ENCODE results near the gene OVCH2.
A peak's percentile ranks its signal among the peaks of the same experiment; 100 is the strongest.
"Not testable (repeated sequence)": the region's sequence is repeated elsewhere in the genome, so short reads cannot be mapped to it uniquely, and the experiment has no call there.

Gene OVCH2

GRCh38 chr11:7671347-7672215, 34.7 kb downstream of the OVCH2 start:
- no peak for DNase-seq (ENCODE audit: low read depth)

GRCh38 chr11:7670641-7671040, 35.6 kb downstream of the OVCH2 start:
- no peak for DNase-seq (ENCODE audit: low read depth)

- no peak for DNase-seq (ENCODE audit: low read depth)
Measured at GRCh38 chr11:7668911-7669310, 37.4 kb downstream of the OVCH2 start.

GRCh38 chr11:7668464-7668863, 37.8 kb downstream of the OVCH2 start:
- no peak for DNase-seq (ENCODE audit: low read depth)

- DNase-seq (ENCODE audit: low read depth), result no peak
Measured at GRCh38 chr11:7667460-7667859, 38.8 kb downstream of the OVCH2 start.

GRCh38 chr11:7666292-7666866, 39.9 kb downstream of the OVCH2 start:
- no peak for DNase-seq (ENCODE audit: low read depth)

- peak; percentile 39 for DNase-seq (ENCODE audit: low read depth)
Measured at GRCh38 chr11:7665473-7666291, 40.6 kb downstream of the OVCH2 start.

GRCh38 chr11:7664867-7665266, 41.4 kb downstream of the OVCH2 start:
- DNase-seq (ENCODE audit: low read depth), result no peak

- DNase-seq (ENCODE audit: low read depth), result not testable (repeated sequence)
Measured at GRCh38 chr11:7663531-7663930, 42.7 kb downstream of the OVCH2 start.

GRCh38 chr11:7657306-7658025, 48.8 kb downstream of the OVCH2 start:
- DNase-seq (ENCODE audit: low read depth), result no peak

GRCh38 chr11:7656704-7657103, 49.6 kb downstream of the OVCH2 start:
- no peak for DNase-seq (ENCODE audit: low read depth)

GRCh38 chr11:7655253-7656217, 50.7 kb downstream of the OVCH2 start:
- no peak for DNase-seq (ENCODE audit: low read depth)

- DNase-seq (ENCODE audit: low read depth), result no peak
Measured at GRCh38 chr11:7654195-7654705, 52.0 kb downstream of the OVCH2 start.

- DNase-seq (ENCODE audit: low read depth), result no peak
Measured at GRCh38 chr11:7651700-7652099, 54.6 kb downstream of the OVCH2 start.

- DNase-seq (ENCODE audit: low read depth), result no peak
Measured at GRCh38 chr11:7651140-7651551, 55.1 kb downstream of the OVCH2 start.

GRCh38 chr11:7648264-7648663, 58.0 kb downstream of the OVCH2 start:
- DNase-seq (ENCODE audit: low read depth), result no peak

GRCh38 chr11:7646866-7647265, 59.4 kb downstream of the OVCH2 start:
- no peak for DNase-seq (ENCODE audit: low read depth)

GRCh38 chr11:7645206-7645605, 61.1 kb downstream of the OVCH2 start:
- DNase-seq (ENCODE audit: low read depth), result no peak

GRCh38 chr11:7643314-7643713, 63.0 kb downstream of the OVCH2 start:
- DNase-seq (ENCODE audit: low read depth), result no peak

- no peak for DNase-seq (ENCODE audit: low read depth)
Measured at GRCh38 chr11:7642747-7643146, 63.5 kb downstream of the OVCH2 start.

- no peak for DNase-seq (ENCODE audit: low read depth)
Measured at GRCh38 chr11:7640816-7641215, 65.5 kb downstream of the OVCH2 start.

Data from stimulated activated CD4-positive, alpha-beta T cell treated with anti-CD3 and anti-CD28 coated beads, Interleukin-2, amount 100 ng/mL, for 4 hours (primary cell).